Measurements from ENCODE around the gene C5orf52. TPM values are rescaled to one million over a fixed set of nuclear protein-coding genes. Genes with fewer than 3 reads are reported as not detected.
"Not testable (repeated sequence)": the region's sequence is repeated elsewhere in the genome, so short reads cannot be mapped to it uniquely, and the experiment has no call there.

Gene C5orf52
- polyA plus RNA-seq, 3 donors: not detected

- H3K27ac ChIP-seq (ENCODE audit: low read depth in 1 of 2, low read length in 2 of 2); H3K27me3 Mint-ChIP-seq (ENCODE audit: low read depth in 3 of 3); H3K4me3 Mint-ChIP-seq; intact Hi-C loops (cut with micrococcal nuclease); H3K4me1 Mint-ChIP-seq; H3K27me3 ChIP-seq (ENCODE audit: control insufficient read depth in 2 of 2, insufficient read depth in 2 of 2, low read length in 2 of 2); H3K9me3 Mint-ChIP-seq; H2AFZ ChIP-seq (ENCODE audit: insufficient read depth, low read depth, low read length, poor library complexity, severe bottlenecking); H3K9ac ChIP-seq (ENCODE audit: insufficient read depth, low read length, poor library complexity, severe bottlenecking); H3K4me2 ChIP-seq (replicated peaks; ENCODE audit: extremely low read depth, low read length, poor library complexity, severe bottlenecking); DNase-seq; H3K27ac Mint-ChIP-seq; H4K20me1 ChIP-seq (ENCODE audit: insufficient read depth, low read length); H3K79me2 ChIP-seq (ENCODE audit: insufficient read depth, low read length); H3K36me3 ChIP-seq (replicated peaks in 1 of 2; ENCODE audit: control insufficient read depth in 1 of 2, insufficient read depth in 2 of 2, low read length in 2 of 2); H3K4me3 ChIP-seq (replicated peaks in 1 of 3; ENCODE audit: low read depth in 2 of 3, low read length in 3 of 3); H3K36me3 Mint-ChIP-seq; H3K4me1 ChIP-seq (ENCODE audit: control insufficient read depth in 1 of 2, insufficient read depth in 2 of 2, low read length in 2 of 2); H3K9me3 ChIP-seq (replicated peaks in 1 of 2; ENCODE audit: control insufficient read depth in 1 of 2, insufficient read depth in 1 of 2, low read length in 2 of 2): not testable (repeated sequence)
- WGBS (ENCODE audit: insufficient coverage): no CpG with 5 or more reads among the region's 2 CpGs
These were observed 55.3 kb downstream of the C5orf52 start for GRCh38 chr5:157726607-157727006.

GRCh38 chr5:157727858-157728257 is 56.5 kb downstream of the C5orf52 start:
- H3K9me3 ChIP-seq (replicated peaks in 1 of 2; ENCODE audit: control insufficient read depth in 1 of 2, insufficient read depth in 1 of 2, low read length in 2 of 2); H3K79me2 ChIP-seq (ENCODE audit: insufficient read depth, low read length); H3K27me3 ChIP-seq (ENCODE audit: control insufficient read depth in 2 of 2, insufficient read depth in 2 of 2, low read length in 2 of 2); DNase-seq; intact Hi-C loops (cut with micrococcal nuclease); H3K36me3 ChIP-seq (replicated peaks in 1 of 2; ENCODE audit: control insufficient read depth in 1 of 2, insufficient read depth in 2 of 2, low read length in 2 of 2); H3K9ac ChIP-seq (ENCODE audit: insufficient read depth, low read length, poor library complexity, severe bottlenecking); H4K20me1 ChIP-seq (ENCODE audit: insufficient read depth, low read length); H3K36me3 Mint-ChIP-seq; H3K27ac Mint-ChIP-seq; H3K27me3 Mint-ChIP-seq (ENCODE audit: low read depth in 3 of 3); H3K27ac ChIP-seq (ENCODE audit: low read depth in 1 of 2, low read length in 2 of 2); H3K4me1 ChIP-seq (ENCODE audit: control insufficient read depth in 1 of 2, insufficient read depth in 2 of 2, low read length in 2 of 2); H3K9me3 Mint-ChIP-seq; H3K4me3 Mint-ChIP-seq; H3K4me2 ChIP-seq (replicated peaks; ENCODE audit: extremely low read depth, low read length, poor library complexity, severe bottlenecking); H2AFZ ChIP-seq (ENCODE audit: insufficient read depth, low read depth, low read length, poor library complexity, severe bottlenecking); H3K4me3 ChIP-seq (replicated peaks in 1 of 3; ENCODE audit: low read depth in 2 of 3, low read length in 3 of 3): not testable (repeated sequence)
- WGBS (ENCODE audit: insufficient coverage): no CpG with 5 or more reads among the region's 1 CpG
- H3K4me1 Mint-ChIP-seq: peaks cover 13% of the 10 kb centered on the region

Other genes starting within 250 kb of the C5orf52 start
- 1 to 10 TPM in 1 of 3 donors, under 1 TPM in 1, not detected in 1; 0.04 to 2.3 TPM for gene NIPAL4, start 211.3 kb upstream of the C5orf52 start, polyA plus RNA-seq
- gene ADAM19, start 95.8 kb upstream of the C5orf52 start, polyA plus RNA-seq: 10 to 100 TPM in 1 of 3 donors, 1 to 10 TPM in 2; 3.0 to 12.7 (median 6.2) TPM
- gene SOX30, start 19.1 kb upstream of the C5orf52 start, polyA plus RNA-seq: under 1 TPM; 0.03 to 0.22 (median 0.12) TPM
- gene THG1L, start 59.9 kb downstream of the C5orf52 start, polyA plus RNA-seq: 10 to 100 TPM in 1 of 3 donors, 1 to 10 TPM in 2; 7.6 to 12.2 (median 7.6) TPM
- 1 to 10 TPM in 1 of 3 donors, under 1 TPM in 2; 0.28 to 1.3 (median 0.41) TPM for gene LSM11, start 72.2 kb downstream of the C5orf52 start, polyA plus RNA-seq
- gene CLINT1, start 187.6 kb downstream of the C5orf52 start, polyA plus RNA-seq: 100 to 1,000 TPM in 1 of 3 donors, 10 to 100 TPM in 2; 67.4 to 100 (median 71.9) TPM

Data from CD14-positive monocyte (primary cell).